SU-DHL-6 (cell line): ENCODE data around the gene MRPL38.

Experiments
- EZH2phosphoT487 ChIP-seq: fragments of 200-600 bp; sonication (generic), shearing (Covaris generic); conservative IDR thresholded peaks from 2 replicates; pipeline ENCODE4 v1.6.1; 2018; ENCODE audit warnings: mild to moderate bottlenecking, antibody characterized with exemption, low read length, moderate library complexity, mixed read lengths
- TF ChIP-seq, protein P1 (sequence below): fragments of 200-600 bp; sonication (generic); IDR thresholded peaks from one replicate; pipeline ENCODE4 v1.5.1; 2017; ENCODE audit warnings: antibody characterized with exemption, mild to moderate bottlenecking, low read length, moderate library complexity; ENCODE audit not compliant: insufficient read depth, poor library complexity, severe bottlenecking

DNA sequence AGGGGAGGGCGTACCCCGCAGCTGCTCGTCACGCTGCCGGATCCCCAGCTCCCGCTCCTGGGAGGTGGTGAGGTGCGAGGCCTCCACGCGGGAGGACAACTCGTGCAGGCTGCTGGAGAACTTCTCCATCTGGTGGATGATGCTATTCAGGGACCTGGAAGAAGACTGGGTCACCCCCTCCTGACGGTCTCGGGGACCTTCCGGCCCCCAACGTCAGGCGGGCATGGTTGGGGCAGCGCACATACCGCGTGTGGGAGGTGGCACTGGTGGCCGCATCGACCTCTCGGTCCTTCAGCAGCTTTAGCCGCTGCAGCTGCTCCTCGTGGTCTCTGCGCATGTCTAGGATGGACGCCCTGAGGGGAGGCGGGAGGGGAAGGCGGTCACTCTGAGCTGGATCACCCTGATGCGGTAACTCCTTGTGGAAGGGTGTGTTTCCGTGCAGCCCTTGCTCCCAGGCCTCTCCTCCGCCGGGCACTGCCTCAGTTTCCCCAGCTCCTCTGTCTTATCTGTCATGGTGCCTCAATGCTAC is 13.3 kb upstream of the MRPL38 start:
- TF ChIP-seq, protein P1, sequence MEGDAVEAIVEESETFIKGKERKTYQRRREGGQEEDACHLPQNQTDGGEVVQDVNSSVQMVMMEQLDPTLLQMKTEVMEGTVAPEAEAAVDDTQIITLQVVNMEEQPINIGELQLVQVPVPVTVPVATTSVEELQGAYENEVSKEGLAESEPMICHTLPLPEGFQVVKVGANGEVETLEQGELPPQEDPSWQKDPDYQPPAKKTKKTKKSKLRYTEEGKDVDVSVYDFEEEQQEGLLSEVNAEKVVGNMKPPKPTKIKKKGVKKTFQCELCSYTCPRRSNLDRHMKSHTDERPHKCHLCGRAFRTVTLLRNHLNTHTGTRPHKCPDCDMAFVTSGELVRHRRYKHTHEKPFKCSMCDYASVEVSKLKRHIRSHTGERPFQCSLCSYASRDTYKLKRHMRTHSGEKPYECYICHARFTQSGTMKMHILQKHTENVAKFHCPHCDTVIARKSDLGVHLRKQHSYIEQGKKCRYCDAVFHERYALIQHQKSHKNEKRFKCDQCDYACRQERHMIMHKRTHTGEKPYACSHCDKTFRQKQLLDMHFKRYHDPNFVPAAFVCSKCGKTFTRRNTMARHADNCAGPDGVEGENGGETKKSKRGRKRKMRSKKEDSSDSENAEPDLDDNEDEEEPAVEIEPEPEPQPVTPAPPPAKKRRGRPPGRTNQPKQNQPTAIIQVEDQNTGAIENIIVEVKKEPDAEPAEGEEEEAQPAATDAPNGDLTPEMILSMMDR: no peak
- no peak for TF ChIP-seq EZH2phosphoT487
